DND-41 (cell line): ENCODE results near the gene SHBG.

ENCODE experiments used
- EZH2 ChIP-seq: IDR thresholded peaks from 3 replicates; pipeline ENCODE4 v1.6.1; 2012; ENCODE audit warnings: borderline replicate concordance, low read depth, mild to moderate bottlenecking, moderate library complexity, low read length, inconsistent platforms; ENCODE audit not compliant: severe bottlenecking
- TF ChIP-seq, protein P1 (sequence below): IDR thresholded peaks from 2 replicates; pipeline ENCODE4 v1.5.1; 2012; ENCODE audit warnings: borderline replicate concordance, low read length, moderate library complexity, mild to moderate bottlenecking; ENCODE audit not compliant: poor library complexity, severe bottlenecking; ENCODE audit errors: extremely low read depth

DNA sequence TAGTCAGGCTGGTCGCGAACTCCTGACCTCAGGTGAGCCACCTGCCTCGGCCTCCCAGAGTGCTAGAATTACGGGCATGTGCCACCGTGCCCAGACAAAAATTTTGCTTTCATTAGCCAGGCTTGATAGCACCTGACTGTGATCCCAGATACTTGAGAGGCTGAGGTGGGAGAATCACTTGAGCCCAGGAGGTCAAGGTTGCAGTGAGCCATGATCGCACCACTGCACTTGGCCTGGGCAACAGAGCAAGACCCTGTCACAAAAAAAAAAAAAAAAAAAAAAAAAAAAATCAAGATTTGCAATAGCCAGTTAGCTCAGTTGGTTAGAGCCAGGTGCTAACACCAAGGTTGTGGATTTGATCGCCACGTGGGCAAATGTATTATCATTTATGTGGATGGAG lies 9.1 kb upstream of the SHBG start:
- TF ChIP-seq, protein P1, sequence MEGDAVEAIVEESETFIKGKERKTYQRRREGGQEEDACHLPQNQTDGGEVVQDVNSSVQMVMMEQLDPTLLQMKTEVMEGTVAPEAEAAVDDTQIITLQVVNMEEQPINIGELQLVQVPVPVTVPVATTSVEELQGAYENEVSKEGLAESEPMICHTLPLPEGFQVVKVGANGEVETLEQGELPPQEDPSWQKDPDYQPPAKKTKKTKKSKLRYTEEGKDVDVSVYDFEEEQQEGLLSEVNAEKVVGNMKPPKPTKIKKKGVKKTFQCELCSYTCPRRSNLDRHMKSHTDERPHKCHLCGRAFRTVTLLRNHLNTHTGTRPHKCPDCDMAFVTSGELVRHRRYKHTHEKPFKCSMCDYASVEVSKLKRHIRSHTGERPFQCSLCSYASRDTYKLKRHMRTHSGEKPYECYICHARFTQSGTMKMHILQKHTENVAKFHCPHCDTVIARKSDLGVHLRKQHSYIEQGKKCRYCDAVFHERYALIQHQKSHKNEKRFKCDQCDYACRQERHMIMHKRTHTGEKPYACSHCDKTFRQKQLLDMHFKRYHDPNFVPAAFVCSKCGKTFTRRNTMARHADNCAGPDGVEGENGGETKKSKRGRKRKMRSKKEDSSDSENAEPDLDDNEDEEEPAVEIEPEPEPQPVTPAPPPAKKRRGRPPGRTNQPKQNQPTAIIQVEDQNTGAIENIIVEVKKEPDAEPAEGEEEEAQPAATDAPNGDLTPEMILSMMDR, result no peak
- TF ChIP-seq EZH2, result no peak
